B cell (primary cell): ENCODE data around the gene PPARG.

ENCODE experiments used
- EZH2 ChIP-seq: IDR thresholded peaks from 2 replicates; pipeline ENCODE4 v1.6.1; 2012; ENCODE audit warnings: borderline replicate concordance, low read depth, mild to moderate bottlenecking, moderate library complexity, low read length; ENCODE audit not compliant: insufficient read depth, poor library complexity, severe bottlenecking
- TF ChIP-seq, protein P1 (sequence below): fragments of 200-600 bp; IDR thresholded peaks from one replicate; pipeline ENCODE4 v1.8.0; 2022; ENCODE audit warnings: antibody characterized with exemption, mild to moderate bottlenecking

DNA sequence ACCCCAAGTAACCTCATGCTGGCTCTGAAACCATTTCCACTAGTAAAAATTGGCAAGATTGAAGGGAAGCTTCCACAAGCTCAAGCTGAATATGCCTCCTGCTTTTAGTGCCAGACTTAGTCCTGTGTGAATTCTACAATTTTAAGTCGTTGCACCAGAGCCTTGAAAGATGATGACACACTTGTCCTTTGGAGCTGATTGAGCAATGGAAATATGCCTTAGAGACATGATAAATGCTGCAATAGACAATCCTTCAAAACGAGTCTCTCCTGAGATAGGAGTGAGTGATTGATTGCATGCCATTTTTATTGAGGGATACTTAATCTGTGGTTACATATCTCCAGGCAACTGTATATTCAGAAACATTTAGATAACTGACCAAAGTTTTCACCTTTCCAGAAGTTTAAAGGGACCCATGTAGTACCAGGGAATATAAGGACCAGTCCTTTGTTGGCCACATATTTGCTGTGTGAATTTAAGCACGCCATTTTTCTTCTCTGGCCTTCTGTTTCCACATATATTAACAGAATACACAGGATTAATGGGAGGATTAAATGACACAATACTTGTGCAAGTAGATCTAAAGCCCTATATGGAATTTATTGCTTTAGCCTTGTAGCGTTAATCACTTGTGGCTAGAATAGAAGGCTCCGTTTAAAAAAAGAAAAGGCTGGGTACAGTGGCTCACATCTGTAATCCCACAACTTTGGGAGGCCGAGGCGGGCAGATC is 65.1 kb downstream of the PPARG start:
- TF ChIP-seq, protein P1, sequence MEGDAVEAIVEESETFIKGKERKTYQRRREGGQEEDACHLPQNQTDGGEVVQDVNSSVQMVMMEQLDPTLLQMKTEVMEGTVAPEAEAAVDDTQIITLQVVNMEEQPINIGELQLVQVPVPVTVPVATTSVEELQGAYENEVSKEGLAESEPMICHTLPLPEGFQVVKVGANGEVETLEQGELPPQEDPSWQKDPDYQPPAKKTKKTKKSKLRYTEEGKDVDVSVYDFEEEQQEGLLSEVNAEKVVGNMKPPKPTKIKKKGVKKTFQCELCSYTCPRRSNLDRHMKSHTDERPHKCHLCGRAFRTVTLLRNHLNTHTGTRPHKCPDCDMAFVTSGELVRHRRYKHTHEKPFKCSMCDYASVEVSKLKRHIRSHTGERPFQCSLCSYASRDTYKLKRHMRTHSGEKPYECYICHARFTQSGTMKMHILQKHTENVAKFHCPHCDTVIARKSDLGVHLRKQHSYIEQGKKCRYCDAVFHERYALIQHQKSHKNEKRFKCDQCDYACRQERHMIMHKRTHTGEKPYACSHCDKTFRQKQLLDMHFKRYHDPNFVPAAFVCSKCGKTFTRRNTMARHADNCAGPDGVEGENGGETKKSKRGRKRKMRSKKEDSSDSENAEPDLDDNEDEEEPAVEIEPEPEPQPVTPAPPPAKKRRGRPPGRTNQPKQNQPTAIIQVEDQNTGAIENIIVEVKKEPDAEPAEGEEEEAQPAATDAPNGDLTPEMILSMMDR = no peak
- no peak for TF ChIP-seq EZH2
